Activated CD4-positive, alpha-beta memory T cell treated with anti-CD3 and anti-CD28 coated beads, Interleukin-2, amount 10 ng/mL, durations not matched to agents 7 days and 5 days (primary cell): ENCODE measurements around the gene ARL11. TPM values are rescaled to one million over a fixed set of nuclear protein-coding genes. Genes with fewer than 3 reads are reported as not detected.

ENCODE experiments used
- CTCF ChIA-PET: fragments of 350-600 bp; sonication (Branson Sonifier 250); formaldehyde crosslinking; loops from one replicate; lab custom pipeline; 2021; ENCODE audit warnings: antibody characterized with exemption, inconsistent platforms; lab: Charles Lee
- POLR2A ChIA-PET: fragments of 350-600 bp; sonication (Branson Sonifier 250); formaldehyde crosslinking; loops from one replicate; lab custom pipeline; 2021; ENCODE audit warnings: antibody characterized with exemption; lab: Charles Lee
- DNase-seq: peaks from one replicate; pipeline ENCODE4 v3.0.0-alpha.2; 2020
- H3K27ac Mint-ChIP-seq: one replicate; pipeline ENCODE4 v1.8.0; 2021; ENCODE audit warnings: mild to moderate bottlenecking, mixed read lengths
- H3K27me3 Mint-ChIP-seq: one replicate; pipeline ENCODE4 v1.8.0; 2021; ENCODE audit warnings: mixed read lengths
- H3K36me3 Mint-ChIP-seq: one replicate; pipeline ENCODE4 v1.8.0; 2021; ENCODE audit warnings: low read depth, mixed read lengths
- H3K4me1 Mint-ChIP-seq: one replicate; pipeline ENCODE4 v1.8.0; 2021; ENCODE audit warnings: mixed read lengths
- H3K4me3 Mint-ChIP-seq: one replicate; pipeline ENCODE4 v1.8.0; 2021; ENCODE audit warnings: mild to moderate bottlenecking, mixed read lengths
- H3K9me3 Mint-ChIP-seq: one replicate; pipeline ENCODE4 v1.8.0; 2021; ENCODE audit warnings: mixed read lengths
- total RNA-seq, 2 experiments: library from RNA; stranded (reverse); gene quantifications; one replicate each; pipeline ENCODE4 v1.2.3, GENCODE V29; 2021

The ARL11 gene
- total RNA-seq, 2 experiments from 2014 or later = 0.63 to 0.81 TPM

DNA sequence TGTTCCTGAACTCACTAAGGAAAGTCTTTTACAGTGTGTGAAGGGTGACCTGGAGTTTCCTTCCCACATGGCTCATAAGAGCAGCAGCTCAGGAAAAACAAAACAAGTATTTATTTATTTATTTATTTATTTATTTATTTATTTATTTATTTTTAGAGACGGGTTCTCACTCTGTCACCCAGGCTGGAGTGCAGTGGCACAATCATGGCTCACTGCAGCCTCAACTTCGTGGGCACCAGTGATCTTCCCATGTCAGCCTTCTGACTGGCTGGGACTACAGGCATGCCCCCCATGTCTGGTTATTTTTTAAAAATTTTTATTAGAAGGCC is 10.4 kb downstream of the ARL11 start:
- peaks cover 8% of the 10 kb centered on the region for H3K4me1 Mint-ChIP-seq
- CTCF ChIA-PET = no interaction called here
- no peak overlapping the region for H3K4me3 Mint-ChIP-seq
- no peaks in the 10 kb centered on the region for H3K36me3 Mint-ChIP-seq
- no peak overlapping the region for H3K27ac Mint-ChIP-seq
- H3K9me3 Mint-ChIP-seq = no peaks in the 10 kb centered on the region
- POLR2A ChIA-PET = no interaction called here
- no peaks in the 10 kb centered on the region for H3K27me3 Mint-ChIP-seq
- no peak for DNase-seq

DNA sequence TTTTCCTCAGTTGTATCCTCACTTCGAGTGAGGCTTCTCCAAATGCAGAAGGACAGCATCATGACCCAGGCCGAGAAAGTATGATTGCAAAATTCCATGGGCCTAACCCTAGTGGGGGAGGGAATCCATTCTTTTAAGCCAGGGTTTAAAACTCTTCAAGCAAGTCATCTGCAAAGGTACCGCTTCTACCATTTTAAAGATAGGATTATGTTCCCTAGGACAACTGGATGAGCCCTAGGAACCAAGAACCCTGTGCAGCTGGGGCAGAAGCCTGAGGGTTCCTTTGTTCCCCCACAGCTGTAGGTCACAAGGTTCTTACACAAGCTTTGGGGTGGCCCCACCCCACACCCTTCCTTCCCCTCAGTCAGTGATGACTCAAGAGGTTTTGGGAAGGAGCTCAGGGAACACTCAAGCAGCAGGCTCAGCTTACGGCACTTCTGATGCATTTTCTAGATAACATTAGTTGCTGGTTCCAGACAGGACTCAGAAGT is 13.5 kb downstream of the ARL11 start:
- POLR2A ChIA-PET = interaction anchor here (0.5 kb wide), 1 partner anchor 294 kb away, joined by 3 read pairs; the partner anchor contains the start of gene SPRYD7
- H3K27ac Mint-ChIP-seq = no peak overlapping the region
- CTCF ChIA-PET = no interaction called here
- H3K9me3 Mint-ChIP-seq = no peaks in the 10 kb centered on the region
- H3K4me1 Mint-ChIP-seq = peaks cover 12% of the 10 kb centered on the region
- no peak overlapping the region for H3K4me3 Mint-ChIP-seq
- H3K27me3 Mint-ChIP-seq = no peaks in the 10 kb centered on the region
- no peak for DNase-seq
- H3K36me3 Mint-ChIP-seq = no peaks in the 10 kb centered on the region

DNA sequence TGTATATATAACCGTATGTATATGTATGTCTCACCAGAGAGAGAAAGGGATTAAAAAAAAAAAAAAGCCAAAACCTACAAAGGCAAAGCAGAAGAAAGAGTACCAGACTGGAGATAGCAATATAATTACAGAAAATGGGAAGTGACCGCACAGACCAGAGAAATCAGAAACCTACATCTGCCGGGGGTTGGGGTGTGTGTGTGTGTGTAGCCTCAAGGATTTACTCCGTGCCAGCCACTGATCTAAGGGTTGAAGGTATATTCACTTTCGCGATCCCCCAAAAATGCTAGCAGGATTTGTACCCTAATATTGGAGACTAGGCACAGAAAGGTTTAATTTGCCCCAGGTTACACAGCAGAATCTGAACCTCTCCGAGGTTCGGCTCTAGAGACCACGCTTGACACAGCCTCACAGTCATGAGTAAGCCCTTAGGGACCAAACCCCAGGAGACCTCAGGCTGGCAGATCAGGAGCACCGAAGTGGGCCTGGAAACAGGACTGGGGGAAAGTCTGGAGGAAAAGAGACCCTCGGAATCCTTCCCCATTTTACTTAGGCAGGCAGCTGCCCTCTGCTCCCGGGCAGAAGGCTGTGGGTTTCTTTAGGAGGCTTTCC is 14.8 kb downstream of the ARL11 start:
- Mint-ChIP-seq H3K9me3 (no peaks in the 10 kb centered on the region), H3K4me3 (no peak overlapping the region), H3K4me1 (peaks cover 12% of the 10 kb centered on the region), H3K27me3 (no peaks in the 10 kb centered on the region), H3K27ac (no peak overlapping the region), H3K36me3 (no peaks in the 10 kb centered on the region)
- DNase-seq = no peak
- POLR2A ChIA-PET = no interaction called here
- CTCF ChIA-PET = interaction anchor here (0.5 kb wide), 1 partner anchor 379 kb away, joined by 3 read pairs; no protein-coding TSS in a partner anchor

DNA sequence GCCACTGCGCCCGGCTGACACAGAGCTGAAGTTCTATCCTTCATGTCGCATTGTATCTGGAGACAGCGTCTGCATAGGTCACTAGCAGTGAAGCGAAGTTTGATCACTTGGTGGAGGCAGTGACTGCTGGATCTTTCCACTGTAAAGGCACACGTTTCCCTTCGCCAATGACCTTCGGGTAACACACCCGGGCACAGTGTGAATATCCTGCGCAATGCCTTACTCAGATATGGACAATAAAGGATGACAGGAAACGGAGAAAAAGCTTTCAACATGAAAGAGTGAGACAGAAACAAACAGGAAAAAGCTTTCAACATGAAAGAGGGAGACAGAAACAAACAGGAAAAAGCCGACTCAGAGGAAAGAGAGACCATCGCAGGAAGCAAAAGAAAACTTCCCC is 17.1 kb downstream of the ARL11 start:
- Mint-ChIP-seq H3K4me3 (peak overlapping the region; percentile 5), H3K4me1 (peaks cover 12% of the 10 kb centered on the region), H3K27me3 (no peaks in the 10 kb centered on the region), H3K36me3 (no peaks in the 10 kb centered on the region), H3K27ac (peak overlapping the region; percentile 40), H3K9me3 (no peaks in the 10 kb centered on the region)
- no peak for DNase-seq
- ChIA-PET CTCF (interaction anchor here (0.9 kb wide), 1 partner anchor 299 kb away, joined by 3 read pairs; no protein-coding TSS in a partner anchor), POLR2A (no interaction called here)

DNA sequence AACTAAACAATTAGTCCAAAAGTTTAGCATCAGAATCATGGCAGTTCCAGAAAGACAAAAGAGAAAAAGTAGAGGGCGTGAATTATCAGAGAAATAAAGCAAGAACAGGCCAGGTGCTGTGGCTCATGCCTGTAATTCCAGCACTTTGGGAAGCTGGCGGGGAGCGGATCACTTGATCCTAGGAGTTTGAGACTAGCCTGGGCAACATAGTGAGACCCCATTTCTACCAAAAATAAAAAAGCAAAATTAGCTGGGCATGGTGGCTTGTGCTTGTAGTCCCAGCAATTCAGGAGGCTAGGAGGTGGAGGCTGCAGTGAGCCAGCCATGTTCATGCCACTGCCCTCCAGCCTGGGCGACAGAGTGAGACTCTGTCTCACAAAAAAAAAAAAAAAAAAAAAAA is 18.4 kb downstream of the ARL11 start:
- Mint-ChIP-seq H3K4me3 (no peak overlapping the region), H3K27ac (no peak overlapping the region), H3K36me3 (no peaks in the 10 kb centered on the region), H3K4me1 (peaks cover 12% of the 10 kb centered on the region), H3K9me3 (no peaks in the 10 kb centered on the region), H3K27me3 (no peaks in the 10 kb centered on the region)
- CTCF ChIA-PET = interaction anchor here (0.7 kb wide), 1 partner anchor 934 kb away, joined by 3 read pairs; no protein-coding TSS in a partner anchor
- no peak for DNase-seq
- POLR2A ChIA-PET = no interaction called here

DNA sequence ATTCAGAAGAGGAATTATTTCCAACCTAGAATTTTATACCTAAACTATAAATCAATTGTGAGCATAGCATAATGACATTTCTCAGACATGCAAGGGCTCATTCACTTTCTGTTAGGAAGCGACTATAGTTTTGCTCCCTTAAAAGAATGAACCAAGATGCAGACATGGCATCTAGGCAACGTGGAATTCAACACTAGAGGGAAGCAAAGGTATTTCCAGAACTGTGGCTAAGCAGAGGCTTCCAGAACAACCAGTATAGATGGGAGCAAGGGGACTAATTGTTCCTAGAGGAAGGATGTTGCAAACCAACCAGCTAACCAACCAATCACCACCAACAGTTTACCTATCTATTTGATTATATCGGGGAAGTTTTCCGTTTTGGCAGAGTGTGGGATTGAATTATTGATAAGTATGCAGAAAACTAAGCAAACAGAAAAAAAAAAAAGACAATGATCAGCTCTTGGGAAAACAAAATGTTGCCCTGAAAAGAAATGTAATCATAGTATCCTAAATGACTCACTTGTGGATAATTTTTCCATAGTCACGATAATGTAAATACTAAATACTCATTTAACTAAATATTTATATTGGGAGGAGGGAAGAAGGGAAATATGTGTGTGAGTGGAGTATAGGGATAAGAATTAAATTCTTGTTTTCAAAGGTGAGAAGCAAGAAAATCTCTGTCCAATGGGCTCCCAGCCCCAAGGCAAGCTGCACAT is 21.1 kb downstream of the ARL11 start:
- ChIA-PET POLR2A (no interaction called here), CTCF (interaction anchor here (1.2 kb wide), 1 partner anchor 143 kb away, joined by 3 read pairs; the partner anchor contains the start of gene KPNA3)
- peaks cover 9% of the 10 kb centered on the region for H3K4me1 Mint-ChIP-seq
- H3K4me3 Mint-ChIP-seq = no peak overlapping the region
- no peaks in the 10 kb centered on the region for H3K9me3 Mint-ChIP-seq
- no peak overlapping the region for H3K27ac Mint-ChIP-seq
- H3K27me3 Mint-ChIP-seq = no peaks in the 10 kb centered on the region
- H3K36me3 Mint-ChIP-seq = no peaks in the 10 kb centered on the region
- DNase-seq = no peak

DNA sequence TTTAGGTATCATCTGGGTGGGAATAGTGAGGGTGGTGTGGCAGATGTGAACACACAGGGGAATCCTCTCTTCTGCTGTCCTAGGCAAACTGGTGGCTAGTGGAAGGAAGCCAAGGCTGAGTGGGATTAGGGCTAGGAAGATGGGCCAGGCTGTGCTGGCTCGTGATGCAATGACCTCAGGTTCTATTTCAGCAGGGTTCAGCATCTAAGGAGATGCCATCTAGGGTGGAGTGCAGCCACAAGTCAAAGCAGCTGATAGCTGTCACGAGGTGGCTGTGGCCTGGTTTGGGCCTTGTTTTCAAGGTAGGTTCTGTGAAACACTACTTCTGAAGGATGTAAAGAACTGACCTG is 21.6 kb downstream of the ARL11 start:
- H3K4me1 Mint-ChIP-seq = peaks cover 5% of the 10 kb centered on the region
- no peak for DNase-seq
- H3K27me3 Mint-ChIP-seq = no peaks in the 10 kb centered on the region
- POLR2A ChIA-PET = no interaction called here
- CTCF ChIA-PET = no interaction called here
- no peak overlapping the region for H3K4me3 Mint-ChIP-seq
- no peak overlapping the region for H3K27ac Mint-ChIP-seq
- H3K36me3 Mint-ChIP-seq = no peaks in the 10 kb centered on the region
- no peaks in the 10 kb centered on the region for H3K9me3 Mint-ChIP-seq

DNA sequence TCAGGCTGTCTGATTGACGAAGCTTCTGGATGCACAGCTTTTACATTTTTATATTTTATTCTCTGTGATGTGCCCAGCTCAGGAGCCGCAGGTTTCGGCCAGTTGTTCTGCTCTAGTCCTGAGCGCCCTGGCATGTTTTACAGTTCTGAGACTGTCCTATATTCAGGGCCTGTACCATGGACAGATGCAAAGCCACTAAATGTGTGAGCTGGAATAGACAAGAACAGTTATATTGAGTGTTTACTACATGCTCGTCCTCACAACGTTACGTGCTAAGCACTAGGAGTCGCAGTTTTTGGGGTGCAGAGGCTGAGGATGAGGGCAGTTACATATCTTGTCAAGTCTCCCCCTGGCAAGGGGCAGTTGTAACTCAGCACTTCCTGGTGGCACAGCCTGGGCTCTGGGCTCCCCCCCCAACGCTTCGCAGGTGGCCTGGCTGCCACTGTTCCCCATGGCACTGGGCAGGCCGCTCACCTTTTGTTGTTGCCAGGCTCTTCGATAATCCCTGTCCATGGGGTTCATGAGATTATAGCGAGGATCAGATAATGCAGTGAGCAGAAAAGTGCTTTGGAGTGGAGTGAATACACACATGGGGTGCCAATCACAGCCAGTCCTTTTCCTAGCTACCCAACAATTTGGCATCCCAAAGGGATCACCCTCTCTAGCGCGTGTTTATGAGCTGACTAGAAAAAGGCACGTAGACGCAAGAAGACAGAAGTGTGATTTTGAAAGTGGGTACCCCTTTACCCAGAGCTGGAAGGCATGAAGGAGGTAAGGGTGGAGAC is 23.5 kb downstream of the ARL11 start:
- Mint-ChIP-seq H3K27me3 (no peaks in the 10 kb centered on the region), H3K4me1 (no peaks in the 10 kb centered on the region), H3K36me3 (no peaks in the 10 kb centered on the region), H3K27ac (no peak overlapping the region), H3K4me3 (no peak overlapping the region), H3K9me3 (no peaks in the 10 kb centered on the region)
- POLR2A ChIA-PET = no interaction called here
- CTCF ChIA-PET = interaction anchor here (0.6 kb wide), 1 partner anchor 181 kb away, joined by 6 read pairs; no protein-coding TSS in a partner anchor
- no peak for DNase-seq

DNA sequence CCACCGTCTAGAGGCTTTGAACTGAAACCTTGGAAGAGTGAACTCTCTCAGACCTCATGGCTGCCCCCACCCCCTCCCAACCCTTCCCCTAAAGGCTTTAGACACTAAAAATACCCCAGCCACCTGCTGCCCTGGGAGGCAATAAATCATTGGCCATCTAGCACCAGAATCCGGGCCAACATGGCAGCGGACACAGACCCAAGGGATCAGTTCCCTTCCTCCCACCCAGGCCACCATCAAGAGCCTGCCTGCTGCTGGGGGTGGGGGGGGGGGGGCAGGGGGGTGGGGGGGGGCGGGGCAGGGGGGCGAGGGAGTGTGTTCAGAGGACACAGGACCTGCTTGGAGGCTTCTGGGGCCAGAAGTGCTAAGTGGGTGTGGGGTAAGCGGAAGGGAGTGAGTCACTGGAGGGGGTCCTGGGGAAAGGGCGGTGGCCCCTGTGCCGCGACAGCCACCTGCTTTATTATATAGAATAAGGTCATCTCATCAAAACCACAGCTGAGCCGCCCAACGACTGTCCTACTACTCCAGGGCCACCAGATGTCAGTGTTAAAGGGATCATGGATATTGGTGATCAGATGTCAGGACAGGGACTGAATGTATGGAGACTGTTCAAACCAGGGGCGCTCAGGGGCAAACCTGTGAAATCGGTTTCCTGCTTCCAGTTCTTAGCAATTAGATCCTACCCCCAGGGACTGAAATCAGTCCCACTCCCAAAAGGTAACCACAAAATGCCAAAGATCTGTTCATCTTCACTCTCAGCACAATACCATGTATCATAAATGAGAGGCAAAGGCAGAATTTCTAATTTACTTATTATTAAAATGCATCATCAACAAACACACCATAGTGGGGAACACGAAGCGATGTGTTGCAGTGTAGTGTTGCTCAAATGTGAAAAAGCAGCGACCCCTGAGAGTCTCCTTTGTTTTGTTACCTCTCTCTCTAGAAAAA is 24.3 kb downstream of the ARL11 start:
- no peaks in the 10 kb centered on the region for H3K4me1 Mint-ChIP-seq
- H3K27me3 Mint-ChIP-seq = no peaks in the 10 kb centered on the region
- no peak overlapping the region for H3K4me3 Mint-ChIP-seq
- ChIA-PET POLR2A (no interaction called here), CTCF (no interaction called here)
- peak; percentile 32 for DNase-seq
- H3K27ac Mint-ChIP-seq = no peak overlapping the region
- no peaks in the 10 kb centered on the region for H3K36me3 Mint-ChIP-seq
- no peaks in the 10 kb centered on the region for H3K9me3 Mint-ChIP-seq

DNA sequence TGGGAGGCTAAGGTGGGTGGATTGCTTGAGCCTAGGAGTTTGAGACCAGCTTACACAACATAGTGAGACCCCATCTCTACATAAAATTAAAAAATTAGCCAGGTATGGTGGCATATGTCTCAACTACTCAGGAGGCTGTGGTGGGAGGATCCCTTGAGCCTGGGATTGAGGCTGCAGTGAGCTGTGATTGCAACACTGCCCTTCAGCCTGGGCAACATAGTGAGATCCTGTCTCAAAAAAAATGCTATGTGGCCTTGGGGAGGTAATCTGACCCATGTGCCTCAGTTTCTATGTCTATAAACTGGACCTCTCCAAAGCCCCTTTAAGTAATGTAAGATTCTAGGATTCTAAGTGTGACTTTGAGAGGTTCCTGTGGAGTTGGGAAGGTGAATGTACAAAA is 25.2 kb downstream of the ARL11 start:
- H3K9me3 Mint-ChIP-seq = no peaks in the 10 kb centered on the region
- ChIA-PET POLR2A (no interaction called here), CTCF (no interaction called here)
- H3K4me1 Mint-ChIP-seq = no peaks in the 10 kb centered on the region
- H3K4me3 Mint-ChIP-seq = no peak overlapping the region
- H3K36me3 Mint-ChIP-seq = peaks cover 3% of the 10 kb centered on the region
- no peak overlapping the region for H3K27ac Mint-ChIP-seq
- no peak for DNase-seq
- no peaks in the 10 kb centered on the region for H3K27me3 Mint-ChIP-seq

DNA sequence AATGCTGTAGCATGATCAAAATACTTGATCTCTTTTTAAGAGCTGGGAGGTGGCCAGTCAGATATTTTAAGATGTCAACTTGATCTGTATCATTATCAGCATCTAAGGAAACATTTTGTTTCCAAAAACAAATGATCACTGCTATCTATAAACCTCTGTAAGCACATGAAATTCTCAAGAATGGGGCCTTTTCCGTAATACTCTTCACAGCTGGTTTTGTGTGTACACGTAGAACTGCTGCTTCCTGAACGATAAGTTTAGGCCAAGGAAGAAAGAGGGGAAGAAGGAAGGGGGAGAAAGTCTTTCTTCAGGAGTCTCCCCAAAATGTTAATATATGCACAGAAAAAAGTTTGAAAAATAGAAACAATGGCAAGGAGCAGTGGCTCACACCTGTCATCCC is 25.7 kb downstream of the ARL11 start:
- Mint-ChIP-seq H3K36me3 (peaks cover 3% of the 10 kb centered on the region), H3K27me3 (no peaks in the 10 kb centered on the region), H3K9me3 (no peaks in the 10 kb centered on the region), H3K27ac (no peak overlapping the region), H3K4me3 (no peak overlapping the region), H3K4me1 (no peaks in the 10 kb centered on the region)
- ChIA-PET CTCF (no interaction called here), POLR2A (no interaction called here)
- DNase-seq = no peak

DNA sequence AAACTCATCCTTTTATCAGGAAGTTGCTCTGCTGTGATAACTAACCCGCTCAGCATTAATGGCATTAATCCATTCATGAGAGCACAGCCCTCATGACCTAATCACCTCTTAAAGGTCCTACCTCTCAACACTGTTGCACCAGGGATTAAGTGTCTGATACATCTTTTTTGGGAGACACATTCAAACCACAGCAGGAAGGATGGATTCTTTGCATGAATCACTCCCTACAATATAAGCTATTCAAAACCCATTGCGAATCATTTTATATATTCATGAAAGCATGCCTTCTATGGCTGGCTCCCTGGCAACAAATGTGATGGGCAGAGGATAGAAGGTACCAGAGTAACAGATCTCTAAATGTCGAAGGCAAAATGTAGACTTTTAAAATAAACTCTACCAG is 27.6 kb downstream of the ARL11 start:
- no peaks in the 10 kb centered on the region for H3K9me3 Mint-ChIP-seq
- DNase-seq = no peak
- H3K4me3 Mint-ChIP-seq = no peak overlapping the region
- no peaks in the 10 kb centered on the region for H3K4me1 Mint-ChIP-seq
- CTCF ChIA-PET = no interaction called here
- H3K27ac Mint-ChIP-seq = no peak overlapping the region
- H3K27me3 Mint-ChIP-seq = no peaks in the 10 kb centered on the region
- peaks cover 6% of the 10 kb centered on the region for H3K36me3 Mint-ChIP-seq
- POLR2A ChIA-PET = no interaction called here
